Lower leg skin (tissue), 3 donors: Measurements from ENCODE around the gene SMC2.

Experiments
- POLR2A ChIP-seq, 2 donors: fragments of 450-650 bp; IDR thresholded peaks; one replicate each; pipeline ENCODE4 v1.6.1; 2016 to 2017; ENCODE audit warnings: antibody characterized with exemption in 2 of 2, mild to moderate bottlenecking in 1 of 2, moderate library complexity in 1 of 2
- TF ChIP-seq, protein P1 (sequence below), 3 donors: fragments of 450-650 bp; IDR thresholded peaks; one replicate each; pipeline ENCODE4 v1.5.1; 2016; ENCODE audit warnings: antibody characterized with exemption in 3 of 3, mild to moderate bottlenecking in 3 of 3, moderate library complexity in 2 of 3

DNA sequence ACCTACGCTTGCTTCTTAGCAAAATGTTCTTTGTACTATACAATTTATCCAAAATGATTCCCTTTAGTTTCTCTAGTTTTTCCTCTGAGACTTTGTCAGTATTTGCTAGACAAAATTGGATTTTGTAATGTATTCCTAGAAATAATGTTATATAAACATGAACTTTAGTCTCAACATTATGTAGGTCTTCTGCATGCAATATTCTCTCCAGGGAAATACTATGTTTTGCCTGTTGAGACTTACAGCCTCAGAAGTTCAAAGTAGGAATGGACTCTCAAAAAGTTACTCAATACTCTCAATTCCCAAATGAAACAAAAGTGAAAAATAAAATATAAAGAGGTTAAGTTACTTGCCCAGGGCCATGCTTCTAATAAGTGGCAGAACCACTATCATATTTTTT, 24.8 kb upstream of the SMC2 start:
- TF ChIP-seq, protein P1, sequence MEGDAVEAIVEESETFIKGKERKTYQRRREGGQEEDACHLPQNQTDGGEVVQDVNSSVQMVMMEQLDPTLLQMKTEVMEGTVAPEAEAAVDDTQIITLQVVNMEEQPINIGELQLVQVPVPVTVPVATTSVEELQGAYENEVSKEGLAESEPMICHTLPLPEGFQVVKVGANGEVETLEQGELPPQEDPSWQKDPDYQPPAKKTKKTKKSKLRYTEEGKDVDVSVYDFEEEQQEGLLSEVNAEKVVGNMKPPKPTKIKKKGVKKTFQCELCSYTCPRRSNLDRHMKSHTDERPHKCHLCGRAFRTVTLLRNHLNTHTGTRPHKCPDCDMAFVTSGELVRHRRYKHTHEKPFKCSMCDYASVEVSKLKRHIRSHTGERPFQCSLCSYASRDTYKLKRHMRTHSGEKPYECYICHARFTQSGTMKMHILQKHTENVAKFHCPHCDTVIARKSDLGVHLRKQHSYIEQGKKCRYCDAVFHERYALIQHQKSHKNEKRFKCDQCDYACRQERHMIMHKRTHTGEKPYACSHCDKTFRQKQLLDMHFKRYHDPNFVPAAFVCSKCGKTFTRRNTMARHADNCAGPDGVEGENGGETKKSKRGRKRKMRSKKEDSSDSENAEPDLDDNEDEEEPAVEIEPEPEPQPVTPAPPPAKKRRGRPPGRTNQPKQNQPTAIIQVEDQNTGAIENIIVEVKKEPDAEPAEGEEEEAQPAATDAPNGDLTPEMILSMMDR (IDR thresholded peaks at IDR 0.05): no peak
- TF ChIP-seq POLR2A (IDR thresholded peaks at IDR 0.05): no peak
